Bronchus fibroblast of lung (primary cell): ENCODE measurements around the gene ABHD3. TPM values are rescaled to one million over a fixed set of nuclear protein-coding genes. Genes with fewer than 3 reads are reported as not detected.

Experiments used
- total RNA-seq: library from RNA; depleted of rRNA; stranded (reverse); fragments of >200 nt; gene quantifications from 2 replicates; pipeline ENCODE4 v1.2.3, GENCODE V29; 2015

ABHD3 gene, protein sequence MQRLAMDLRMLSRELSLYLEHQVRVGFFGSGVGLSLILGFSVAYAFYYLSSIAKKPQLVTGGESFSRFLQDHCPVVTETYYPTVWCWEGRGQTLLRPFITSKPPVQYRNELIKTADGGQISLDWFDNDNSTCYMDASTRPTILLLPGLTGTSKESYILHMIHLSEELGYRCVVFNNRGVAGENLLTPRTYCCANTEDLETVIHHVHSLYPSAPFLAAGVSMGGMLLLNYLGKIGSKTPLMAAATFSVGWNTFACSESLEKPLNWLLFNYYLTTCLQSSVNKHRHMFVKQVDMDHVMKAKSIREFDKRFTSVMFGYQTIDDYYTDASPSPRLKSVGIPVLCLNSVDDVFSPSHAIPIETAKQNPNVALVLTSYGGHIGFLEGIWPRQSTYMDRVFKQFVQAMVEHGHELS
- total RNA-seq = 4.0 and 4.2 TPM in 2 replicates

DNA sequence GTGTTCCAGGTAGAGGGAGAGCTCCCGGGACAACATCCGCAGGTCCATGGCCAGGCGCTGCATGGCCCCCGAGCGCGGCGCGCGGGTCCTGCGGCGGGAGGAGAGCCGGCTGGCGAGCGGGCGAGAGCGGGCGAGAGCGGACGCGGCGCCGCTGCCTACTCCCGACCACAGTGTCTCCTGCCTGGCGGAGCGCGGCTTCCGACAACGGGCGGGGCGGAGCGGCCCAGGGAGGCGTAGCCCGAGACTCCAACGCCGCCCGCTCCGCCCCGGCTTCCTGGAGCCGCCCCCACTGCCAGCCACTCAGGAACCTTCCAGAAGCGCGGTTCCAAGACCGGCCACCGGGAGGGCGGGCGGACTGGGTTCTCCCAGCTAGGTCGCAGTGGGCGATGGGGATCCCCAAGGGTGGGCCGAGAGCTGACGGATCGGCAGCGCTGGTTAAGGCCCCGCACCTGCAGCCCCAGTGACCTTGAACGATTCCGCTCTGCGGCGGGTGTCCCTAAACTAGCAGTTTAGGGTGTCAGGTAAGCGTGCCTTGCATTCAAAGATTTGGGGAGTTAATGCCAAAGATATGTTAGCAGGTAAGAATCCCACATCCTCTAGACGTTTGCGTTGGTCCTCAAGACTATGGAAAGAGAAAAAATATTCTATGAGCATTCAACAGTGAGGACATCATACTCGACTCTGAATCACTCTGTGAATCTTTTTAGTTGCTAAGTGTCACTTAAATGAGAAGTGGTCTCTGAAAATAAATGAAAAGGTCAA, at the start of gene ABHD3:
ABHD3 (minus strand) TSS at position 172 of the 762 bp plus-strand sequence; CDS start at position 63, 109 bp downstream.

GRCh38 chr18:21740538-21741311, 36.2 kb upstream of the ABHD3 start, which contains the start of gene MIB1:
TSS of gene MIB1 (plus strand) at chr18:21740792. CDS start at chr18:21741584, 792 bp downstream.

GRCh38 chr18:21612125-21613039, 92.2 kb downstream of the ABHD3 start, which contains the start of gene SNRPD1:
TSS of gene SNRPD1 (plus strand) at chr18:21612314. CDS start at chr18:21612430, 116 bp downstream.

Other genes with a start within 250 kb of the ABHD3 start
- gene ESCO1, start 104.1 kb downstream of the ABHD3 start, total RNA-seq = 6.7 and 8.7 TPM in 2 replicates
- gene SNRPD1, start 92.5 kb downstream of the ABHD3 start, total RNA-seq = 14.5 and 21.6 TPM in 2 replicates
- 13.8 and 17.7 TPM in 2 replicates for gene MIB1, start 36.0 kb upstream of the ABHD3 start, total RNA-seq